ENCODE data around the gene MEI1.
"Not testable (repeated sequence)": the region's sequence is repeated elsewhere in the genome, so short reads cannot be mapped to it uniquely, and the experiment has no call there.

MEI1 gene, protein sequence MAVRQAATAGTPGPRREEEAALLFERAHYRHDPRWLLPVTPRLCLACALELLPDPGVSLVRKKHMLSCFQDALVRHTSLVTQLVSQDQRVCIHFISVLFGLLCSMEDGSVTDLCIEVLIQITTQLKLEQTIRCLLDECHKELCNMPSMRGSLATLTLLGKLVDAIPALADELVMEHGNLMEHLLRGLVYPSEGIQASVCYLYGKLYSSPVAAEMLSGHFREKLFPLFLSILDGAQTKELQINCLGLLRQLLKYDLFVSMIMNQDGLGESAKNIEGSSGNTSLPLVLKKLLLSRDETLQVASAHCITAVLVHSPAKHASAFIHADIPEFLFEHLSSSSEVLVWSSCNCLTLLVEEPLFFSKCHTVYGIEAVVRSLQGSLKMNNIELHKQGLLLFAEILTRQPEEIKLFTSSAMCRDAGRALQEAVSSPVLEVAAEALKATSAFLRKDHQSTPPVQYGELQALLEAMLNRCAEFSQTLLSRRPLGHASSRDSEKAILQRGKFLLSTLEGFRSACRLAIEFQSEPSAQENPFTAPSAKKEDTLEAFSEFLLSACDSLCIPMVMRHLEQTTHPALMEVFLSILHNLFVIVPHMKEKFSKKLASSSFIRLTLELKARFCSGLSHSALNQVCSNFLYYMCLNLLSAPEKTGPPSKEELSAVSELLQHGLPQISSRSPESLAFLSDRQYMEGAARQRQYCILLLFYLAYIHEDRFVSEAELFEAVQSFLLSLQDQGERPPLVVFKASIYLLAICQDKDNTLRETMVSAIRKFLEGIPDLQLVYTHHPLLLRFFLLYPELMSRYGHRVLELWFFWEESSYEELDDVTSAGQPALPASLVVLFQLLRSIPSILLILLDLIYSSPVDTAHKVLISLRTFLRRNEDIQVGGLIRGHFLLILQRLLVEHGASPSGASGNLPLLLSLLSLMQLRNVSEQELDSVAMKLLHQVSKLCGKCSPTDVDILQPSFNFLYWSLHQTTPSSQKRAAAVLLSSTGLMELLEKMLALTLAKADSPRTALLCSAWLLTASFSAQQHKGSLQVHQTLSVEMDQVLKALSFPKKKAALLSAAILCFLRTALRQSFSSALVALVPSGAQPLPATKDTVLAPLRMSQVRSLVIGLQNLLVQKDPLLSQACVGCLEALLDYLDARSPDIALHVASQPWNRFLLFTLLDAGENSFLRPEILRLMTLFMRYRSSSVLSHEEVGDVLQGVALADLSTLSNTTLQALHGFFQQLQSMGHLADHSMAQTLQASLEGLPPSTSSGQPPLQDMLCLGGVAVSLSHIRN

DNA sequence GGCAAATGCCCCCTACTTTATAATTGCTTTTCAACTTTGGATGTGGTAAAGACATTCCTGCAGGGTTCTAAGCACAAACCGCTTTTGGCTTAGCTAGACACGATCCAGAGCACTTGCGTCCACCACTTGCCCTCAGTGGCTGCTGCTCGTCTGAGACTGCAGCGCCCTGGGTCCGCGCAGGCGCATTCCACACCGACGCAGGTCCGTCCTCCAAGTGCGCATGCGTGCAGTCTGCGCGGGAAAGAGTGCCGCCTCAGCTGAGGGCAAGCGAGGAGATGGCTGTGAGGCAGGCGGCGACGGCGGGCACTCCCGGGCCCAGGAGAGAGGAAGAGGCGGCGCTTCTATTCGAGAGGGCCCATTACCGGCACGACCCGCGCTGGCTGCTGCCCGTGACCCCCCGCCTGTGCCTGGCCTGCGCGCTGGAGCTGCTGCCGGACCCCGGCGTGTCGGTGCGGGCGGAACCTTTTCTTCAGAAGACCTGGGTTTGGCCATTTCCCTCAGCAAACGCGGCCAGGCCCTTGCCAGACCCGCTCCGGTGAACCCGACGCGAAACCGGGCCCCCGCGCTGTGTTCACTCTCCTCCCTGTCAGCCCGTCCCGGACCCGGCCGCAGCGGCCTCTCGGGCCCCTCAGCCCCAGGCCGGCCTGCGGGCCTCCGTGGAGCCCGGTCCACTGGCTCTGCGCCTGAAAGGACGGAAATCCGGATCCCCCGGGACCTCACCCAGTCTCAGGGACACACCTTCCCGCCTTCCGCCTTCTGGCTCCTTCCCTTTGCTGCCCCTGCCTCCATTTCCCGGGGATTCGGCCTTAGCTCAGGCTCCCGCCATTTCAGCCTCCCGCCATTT lies at the start of gene MEI1:
TSS of gene MEI1 (plus strand) at position 240 of the 844 bp plus-strand sequence. CDS start at position 276, 36 bp downstream.
- no peak for DNase-seq

DNA sequence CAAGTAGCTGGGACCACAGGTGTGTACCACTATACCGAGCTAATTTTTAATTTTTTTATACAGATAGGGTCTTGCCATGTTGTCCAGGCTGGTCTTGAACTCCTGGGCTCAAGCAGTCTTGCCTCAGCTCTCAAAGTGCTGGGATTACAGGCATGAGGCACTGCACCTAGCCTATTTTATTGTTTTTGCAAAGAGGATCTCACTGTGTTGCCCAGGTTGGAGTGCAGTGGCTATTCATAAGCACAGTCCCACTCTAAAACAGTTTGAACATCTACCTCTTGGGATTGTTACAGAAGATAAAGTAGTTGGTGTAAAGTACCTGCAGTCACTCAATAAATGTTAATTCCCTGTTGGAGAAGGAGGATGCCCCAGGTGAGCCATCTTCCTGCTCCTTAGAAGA lies 49.1 kb upstream of the MEI1 start:
- DNase-seq, result no peak

DNA sequence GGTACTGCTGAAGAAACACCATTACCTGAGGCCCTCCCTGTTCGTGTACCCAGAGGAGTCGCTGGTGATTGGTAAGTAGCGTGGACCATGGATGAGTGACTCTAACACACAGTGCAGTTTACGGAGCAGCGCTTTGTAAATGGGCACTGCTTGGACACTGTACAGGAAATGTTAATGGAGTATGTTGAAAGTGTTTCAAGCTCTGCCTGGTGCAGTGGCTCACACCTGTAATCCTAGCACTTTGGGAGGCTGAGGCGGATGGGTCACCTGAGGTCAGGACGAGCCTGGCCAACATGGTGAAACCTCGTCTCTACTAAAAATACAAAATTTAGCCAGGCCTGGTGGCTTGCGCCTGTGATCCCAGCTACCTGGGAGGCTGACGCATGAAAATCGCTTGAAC lies 48.5 kb upstream of the MEI1 start:
- DNase-seq, result no peak

DNA sequence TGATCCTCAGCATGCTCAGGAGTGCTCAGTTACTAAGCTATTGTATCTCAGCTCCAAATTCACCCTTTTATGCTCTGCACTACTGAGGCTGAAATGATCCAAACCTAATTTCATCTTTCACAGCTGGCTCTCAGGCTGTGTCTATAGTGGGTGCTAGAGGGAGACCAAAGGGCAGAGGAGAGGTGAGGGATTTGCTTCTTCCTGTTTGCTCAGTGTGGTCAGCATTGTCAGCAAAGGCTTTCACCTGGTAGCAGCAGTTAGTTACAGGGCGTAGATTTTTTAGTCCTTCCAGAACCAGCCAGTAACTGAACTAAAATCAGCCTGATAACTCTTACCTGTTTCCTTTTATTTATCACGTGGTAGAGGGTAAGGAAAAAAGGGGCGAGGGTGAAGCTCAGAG lies 45.0 kb upstream of the MEI1 start:
- DNase-seq, result no peak

DNA sequence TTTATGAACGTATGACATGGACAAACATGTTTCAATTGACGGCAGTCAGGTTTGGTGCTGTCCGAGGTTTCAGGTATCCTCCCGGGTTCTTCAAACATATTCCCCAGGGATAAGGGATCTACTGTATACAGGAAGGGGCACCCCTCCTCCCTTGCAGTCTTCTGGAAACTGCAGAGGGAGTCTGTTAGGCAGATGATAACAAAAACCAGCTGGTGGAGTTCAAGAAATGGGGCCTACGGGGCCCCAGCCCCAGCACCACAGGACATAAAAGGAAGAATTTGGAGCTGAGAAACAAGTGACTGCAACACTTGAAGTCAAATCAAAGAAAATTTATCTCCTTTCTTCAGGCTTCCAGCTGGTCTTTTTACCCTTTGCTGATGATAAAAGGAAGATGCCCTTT lies 42.7 kb upstream of the MEI1 start:
- no peak for DNase-seq

DNA sequence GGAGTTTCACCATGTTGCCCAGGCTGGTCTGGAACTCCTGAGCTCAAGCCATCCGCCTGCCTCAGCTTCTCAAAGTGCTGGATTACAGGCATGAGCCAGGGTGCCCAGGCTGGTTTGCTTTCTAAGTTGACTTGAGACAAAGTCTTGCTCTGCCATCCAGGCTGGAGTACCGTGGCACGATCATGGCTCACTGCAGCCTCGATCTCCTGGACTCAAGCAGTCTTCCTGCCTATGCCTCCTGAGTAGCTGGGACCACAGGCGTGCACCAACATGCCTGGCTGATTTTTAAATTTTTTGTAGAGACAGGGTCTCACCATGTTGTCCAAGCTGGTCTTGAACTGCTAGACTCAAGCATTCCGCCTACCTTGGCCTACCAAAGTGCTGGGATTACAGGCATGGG lies 41.6 kb upstream of the MEI1 start:
- no peak for DNase-seq

DNA sequence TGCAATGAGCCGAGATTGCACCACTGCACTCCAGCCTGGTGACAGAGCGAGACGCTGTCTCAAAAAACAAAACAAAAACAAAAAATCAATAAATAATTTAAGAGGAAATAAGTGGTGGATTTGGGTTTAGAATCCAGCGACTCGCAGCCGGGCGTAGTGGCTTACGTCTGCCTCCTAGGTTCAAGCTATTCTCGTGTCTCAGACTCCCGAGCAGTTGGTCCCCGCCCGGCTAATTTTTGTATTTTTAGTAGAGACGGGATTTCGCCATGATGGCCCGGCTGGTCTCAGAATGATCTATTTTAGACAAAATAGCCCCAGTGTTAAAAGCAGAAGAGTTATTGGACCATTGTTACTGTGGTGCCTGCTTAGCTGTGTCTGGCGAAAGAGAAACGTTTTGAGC lies 40.4 kb upstream of the MEI1 start:
- DNase-seq, result no peak

DNA sequence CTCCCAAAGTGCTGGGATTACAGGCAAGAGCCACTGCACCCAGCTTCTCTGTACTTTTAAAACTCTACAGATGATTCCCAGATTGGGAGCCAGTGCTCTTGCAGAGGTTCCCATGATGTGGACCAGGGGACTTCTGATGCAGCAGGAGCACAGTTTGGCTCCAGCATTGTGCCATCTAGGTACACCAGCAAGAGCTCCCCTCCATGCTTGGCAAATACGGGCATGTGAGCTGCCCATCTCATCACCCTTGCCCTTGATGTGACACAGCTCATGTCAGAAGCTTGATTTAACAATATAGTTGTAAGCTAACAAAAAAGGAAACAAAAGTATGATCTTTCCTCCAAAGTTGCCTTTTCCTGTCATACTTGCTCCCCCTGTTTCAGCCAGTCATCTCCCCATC lies 39.4 kb upstream of the MEI1 start:
- DNase-seq, result no peak

DNA sequence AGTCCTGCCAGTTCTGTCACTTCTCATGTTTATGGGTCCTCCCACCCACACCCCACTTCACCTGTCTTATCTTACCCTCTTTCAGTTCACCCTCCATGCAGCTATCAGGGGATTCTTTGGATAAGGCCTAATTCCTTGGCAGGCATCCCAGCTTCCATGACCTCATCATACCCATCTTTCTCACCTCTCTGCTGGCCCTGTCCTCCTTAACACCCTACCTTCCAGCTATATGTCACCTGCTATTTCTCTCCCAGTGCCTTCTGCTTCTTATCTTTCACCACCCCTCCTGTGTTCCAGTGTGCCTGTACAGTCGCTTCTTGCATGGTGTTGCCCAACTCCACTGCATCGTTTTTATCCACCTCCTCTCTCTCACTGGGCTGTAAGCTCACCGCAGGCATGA lies 38.9 kb upstream of the MEI1 start:
- no peak for DNase-seq

DNA sequence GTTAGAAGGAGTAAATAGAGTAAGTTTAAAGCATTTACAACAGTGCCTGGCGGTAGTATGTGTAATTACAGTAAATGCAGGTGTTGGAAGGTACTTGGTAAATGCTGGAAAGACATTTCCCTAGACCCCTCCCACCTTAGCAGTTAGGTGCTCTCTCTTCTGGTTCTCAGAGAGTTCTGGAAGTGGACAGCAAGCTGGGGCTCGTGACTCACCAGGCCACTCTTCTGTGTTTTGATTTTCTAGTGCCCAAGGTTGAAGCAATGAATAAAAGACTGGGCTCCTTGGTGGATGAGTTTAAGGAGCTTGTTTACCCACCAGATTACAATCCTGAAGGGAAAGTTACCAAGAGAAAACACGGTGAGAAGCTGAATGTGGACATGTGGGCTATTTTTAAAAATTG lies 38.2 kb upstream of the MEI1 start:
- DNase-seq, result no peak

DNA sequence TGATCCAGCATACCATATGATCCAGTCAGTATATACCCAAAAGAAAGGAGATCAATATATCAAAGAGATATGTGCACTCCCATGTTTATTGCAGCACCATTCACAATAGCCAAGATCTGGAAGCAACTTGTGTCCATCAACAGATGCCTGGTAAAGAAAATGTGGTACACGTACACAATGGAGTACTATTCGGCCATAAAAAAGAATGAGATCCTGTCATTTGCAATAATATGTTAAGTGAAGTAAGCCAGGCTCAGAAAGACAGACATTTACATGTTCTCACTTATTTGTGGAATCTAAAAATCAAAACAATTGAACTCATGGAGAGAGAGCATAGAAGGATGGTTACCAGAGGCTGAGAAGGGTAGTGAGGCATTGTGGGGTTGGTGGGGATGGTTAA lies 37.6 kb upstream of the MEI1 start:
- no peak for DNase-seq

DNA sequence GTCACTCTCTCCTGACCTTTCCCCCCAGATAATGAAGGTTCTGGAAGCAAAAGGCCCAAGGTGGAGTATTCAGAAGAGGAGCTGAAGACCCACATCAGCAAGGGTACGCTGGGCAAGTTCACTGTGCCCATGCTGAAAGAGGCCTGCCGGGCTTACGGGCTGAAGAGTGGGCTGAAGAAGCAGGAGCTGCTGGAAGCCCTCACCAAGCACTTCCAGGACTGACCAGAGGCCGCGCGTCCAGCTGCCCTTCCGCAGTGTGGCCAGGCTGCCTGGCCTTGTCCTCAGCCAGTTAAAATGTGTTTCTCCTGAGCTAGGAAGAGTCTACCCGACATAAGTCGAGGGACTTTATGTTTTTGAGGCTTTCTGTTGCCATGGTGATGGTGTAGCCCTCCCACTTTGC lies 35.7 kb upstream of the MEI1 start:
- not testable (repeated sequence) for DNase-seq

DNA sequence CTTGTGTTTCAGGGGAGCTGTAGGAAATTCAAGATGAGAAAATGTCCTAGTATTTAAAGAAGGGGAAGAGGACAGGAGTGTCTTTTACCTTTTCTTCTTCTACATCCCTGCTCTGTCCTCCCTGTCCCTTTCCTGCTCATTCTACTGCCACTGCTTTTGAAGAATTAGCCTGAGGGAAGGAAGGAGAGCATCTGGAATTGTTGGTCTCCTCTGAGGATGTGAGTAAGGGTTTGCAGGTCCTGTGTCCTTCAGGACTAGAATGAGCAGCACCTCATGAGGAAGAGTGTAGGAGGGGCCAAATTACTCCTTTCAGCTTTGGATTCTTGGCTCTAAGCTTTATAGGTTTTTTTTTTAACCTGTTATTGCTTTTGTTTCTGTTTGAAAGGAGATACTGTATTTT lies 34.8 kb upstream of the MEI1 start:
- no peak for DNase-seq

DNA sequence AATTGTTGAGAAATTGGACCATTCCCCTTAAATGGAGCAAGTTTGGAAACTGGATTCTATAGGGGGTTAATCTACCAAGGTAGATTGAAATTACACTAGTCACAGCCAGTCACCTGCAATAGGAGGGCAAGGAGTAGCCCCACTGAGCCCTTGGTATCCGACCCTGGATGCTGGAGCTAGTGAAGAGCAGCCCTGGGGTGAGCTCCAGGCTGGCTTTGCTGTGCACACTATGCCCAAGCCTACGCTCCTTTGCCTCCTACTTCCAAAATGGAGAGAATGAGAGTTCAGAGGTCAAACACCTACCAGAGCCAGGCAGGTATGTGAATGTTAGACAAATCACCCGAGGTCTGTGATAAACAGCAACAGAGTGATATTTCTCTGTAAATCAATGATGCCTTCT lies 34.4 kb upstream of the MEI1 start:
- no peak for DNase-seq

DNA sequence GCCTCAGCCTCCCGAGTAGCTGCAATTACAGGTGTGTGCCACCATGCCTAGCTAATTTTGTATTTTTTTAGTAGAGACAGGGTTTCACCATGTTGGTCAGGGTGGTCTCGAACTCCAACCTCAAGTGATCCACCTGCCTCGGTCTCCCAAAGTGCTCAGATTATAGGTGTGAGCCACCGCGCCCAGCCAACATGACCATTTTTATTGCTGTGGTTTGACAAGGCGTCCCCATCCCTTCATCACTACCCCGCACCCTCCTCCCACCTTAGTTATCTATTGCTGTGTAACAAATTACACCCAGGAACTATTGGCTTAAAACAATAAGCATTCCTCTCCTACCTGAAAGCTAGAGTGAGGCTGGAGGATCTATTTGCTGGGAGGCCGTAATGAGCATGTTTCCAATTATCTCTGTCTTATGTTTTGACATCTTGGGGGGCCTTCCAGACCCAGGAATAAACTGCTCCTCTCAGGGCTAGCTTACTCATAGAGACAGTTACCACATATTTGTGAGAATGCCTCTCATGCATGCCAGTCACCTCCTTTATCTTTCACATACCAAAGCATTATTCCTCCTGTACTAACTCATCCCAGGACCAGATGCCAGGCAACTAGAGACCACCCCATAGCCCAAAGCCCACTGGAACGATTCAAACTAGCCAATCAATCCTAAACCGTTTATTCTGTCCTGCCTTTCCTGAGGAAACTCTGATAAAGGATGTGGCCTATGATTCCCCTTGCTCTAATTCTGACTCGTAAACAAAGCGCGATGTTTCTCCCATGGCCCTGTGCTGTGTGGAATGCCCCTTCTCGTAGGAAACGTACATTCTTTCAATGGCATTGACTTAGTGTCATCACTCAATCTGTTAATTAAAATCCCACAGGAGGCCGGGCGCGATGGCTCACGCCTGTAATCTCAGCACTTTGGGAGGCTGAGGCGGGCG lies 30.1 kb upstream of the MEI1 start:
- no peak for DNase-seq

DNA sequence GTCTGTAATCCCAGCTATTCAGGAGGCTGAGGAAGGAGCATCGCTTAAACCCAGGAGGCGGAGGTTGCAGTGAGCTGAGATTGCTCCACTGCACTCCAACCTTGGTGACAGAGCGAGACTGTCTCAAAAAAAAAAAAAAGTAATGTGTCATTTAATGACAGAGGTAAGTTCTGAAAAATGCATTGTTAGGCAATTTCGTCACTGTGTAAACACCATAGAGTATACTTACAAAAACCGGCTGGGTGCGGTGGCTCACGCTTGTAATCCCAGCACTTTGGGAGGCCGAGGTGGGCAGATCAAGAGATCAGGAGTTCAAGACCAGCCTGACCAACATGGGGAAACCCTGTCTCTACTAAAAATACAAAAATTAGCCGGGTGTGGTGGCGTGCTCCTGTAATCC lies 27.2 kb upstream of the MEI1 start:
- not testable (repeated sequence) for DNase-seq

DNA sequence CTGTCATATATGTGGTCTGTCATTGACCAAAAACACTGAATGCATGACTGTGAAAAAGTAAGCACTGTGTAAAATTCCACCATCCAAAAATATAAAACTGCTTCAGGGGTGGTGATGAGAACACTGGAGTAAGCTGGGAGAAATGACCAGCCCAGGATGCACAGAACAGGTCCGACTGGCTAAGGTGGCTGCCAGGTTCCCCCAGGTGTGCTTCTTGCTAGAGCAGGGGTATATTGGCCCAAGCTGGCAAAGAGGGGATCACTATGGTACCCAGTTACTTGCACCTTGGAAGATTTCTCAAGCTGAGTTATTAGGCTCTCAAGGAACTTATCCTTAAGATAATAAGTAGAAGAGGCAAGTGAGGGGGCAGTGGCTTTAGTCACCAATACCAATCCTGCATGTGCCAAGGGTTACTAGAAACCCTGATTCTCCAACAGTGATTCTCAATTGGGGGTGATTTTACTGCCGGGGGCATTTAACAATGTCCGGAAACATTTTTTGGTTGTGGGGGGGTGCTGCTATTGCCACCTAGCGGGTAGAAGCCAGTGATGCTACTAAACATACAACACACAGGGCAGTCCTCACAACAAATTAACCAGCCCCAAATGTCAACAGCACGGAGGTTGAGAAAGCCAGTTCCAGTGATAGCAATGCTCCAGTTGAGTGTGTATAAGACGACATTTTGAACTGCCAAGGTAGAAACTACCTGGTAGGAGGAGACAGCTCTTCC lies 26.4 kb upstream of the MEI1 start:
- DNase-seq, result no peak

DNA sequence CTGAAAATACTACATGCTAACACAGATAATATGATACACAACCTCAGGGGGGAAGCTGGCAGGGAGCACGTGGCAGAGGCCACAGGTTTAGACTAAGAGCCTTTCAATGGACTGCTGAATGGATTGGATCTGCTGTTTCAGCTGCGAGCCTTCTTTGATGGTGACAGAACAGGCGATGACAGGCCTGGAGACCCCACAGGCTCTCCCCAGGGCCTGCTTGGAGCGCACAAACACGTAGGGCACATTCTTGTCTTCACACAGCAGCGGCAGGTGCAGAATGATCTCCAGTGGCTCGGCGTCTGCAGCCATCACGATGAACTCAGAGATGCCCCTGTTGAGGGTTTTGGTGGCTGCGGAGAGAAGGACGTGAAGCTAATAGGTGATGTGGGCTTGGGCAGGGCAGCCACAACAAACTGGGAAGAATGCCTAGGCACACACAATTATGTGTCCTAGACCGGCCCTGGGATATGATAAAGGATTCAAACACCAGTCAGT lies 24.4 kb upstream of the MEI1 start:
- no peak for DNase-seq

DNA sequence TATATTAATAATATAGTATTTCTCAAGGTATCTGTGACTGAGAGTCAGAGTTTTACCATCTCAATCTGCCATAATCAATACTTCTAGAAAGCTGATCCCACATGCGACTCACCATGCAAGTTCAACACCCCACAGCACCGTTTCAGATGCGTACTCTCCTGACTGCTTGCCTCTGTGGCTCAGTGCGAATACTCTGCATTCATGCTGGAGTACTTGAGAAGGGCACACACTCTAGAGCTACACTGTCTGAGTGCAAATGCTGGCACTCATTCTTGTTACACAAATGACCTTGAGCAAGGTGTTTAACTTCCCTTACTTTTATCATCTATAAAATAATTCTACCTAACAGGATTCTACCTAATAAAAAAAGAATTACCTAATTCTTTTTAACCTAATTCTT lies 23.2 kb upstream of the MEI1 start:
- DNase-seq, result no peak

DNA sequence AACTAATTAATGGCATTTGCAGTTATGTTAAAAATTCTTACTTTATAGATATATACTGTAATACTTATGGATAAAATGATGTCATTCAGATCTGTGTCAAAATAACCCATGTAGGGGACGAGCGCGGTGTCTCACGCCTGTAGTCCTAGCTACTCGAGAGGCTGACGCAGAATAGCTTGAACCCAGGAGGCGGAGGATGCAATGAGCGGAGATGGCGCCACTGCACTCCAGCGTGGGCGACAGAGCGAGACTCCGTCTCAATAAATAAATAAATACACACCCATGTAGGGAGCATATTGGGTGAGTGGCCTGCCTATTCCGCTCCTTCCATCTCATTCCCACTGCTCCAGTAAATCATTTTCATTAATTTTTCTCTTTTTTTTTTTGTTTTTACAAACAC lies 17.7 kb upstream of the MEI1 start:
- DNase-seq, result no peak
